ENCODE measurements around the gene C13orf46.

- TF ChIP-seq POLR2AphosphoS5 (IDR thresholded peaks at IDR 0.05) (peak in 1 of 3 donors; percentile 19), POLR2A (IDR thresholded peaks at IDR 0.05) (no peak), CTCF (IDR thresholded peaks at IDR 0.05) (peak in 5 of 7 experiments; percentile 32 to 81 (median 65))
Observed at GRCh38 chr13:113904411-113904810, 69.5 kb downstream of the C13orf46 start.
